K562 (cell line): Measurements from ENCODE around the gene MTMR3. TPM values are rescaled to one million over a fixed set of nuclear protein-coding genes. Genes with fewer than 3 reads are reported as not detected.

Experiments
- ATAC-seq: fragments of 200-7000 bp; cut with Tn5 transposase; 3 replicates; pipeline ENCODE4 v1.9.1; 2020; ENCODE audit warnings: moderate library complexity
- BruUV-seq: library from RNA; stranded (reverse); fragments of 400-500 nt; replicated peaks from 2 replicates; lab custom pipeline; 2021; lab: Mats Ljungman, UMichigan
- CTCF ChIA-PET: fragments of 300-600 bp; formaldehyde crosslinking; extraction: SDS; loops from one replicate; lab custom pipeline; 2021; ENCODE audit warnings: low intra/inter-chr PET ratio; lab: Yijun Ruan, JAX
- POLR2A ChIA-PET: fragments of 300-600, 350-650 bp; sonication (Branson Sonifier 250); formaldehyde crosslinking; extraction: SDS; loops from one replicate; lab custom pipeline; 2021; ENCODE audit warnings: antibody characterized with exemption, inconsistent platforms; lab: Yijun Ruan, JAX
- DNase-seq, 4 experiments: peaks; one replicate each; pipeline versions ENCODE4 v3.0.0 to v3.0.0-alpha.2; 2011 to 2018; ENCODE audit warnings: low spot score in 3 of 4, mixed read lengths in 3 of 4; ENCODE audit errors: extremely low read depth in 1 of 4
- FAIRE-seq: peaks from 2 replicates; lab custom pipeline; 2011; peaks lifted over from hg19 to GRCh38; lab: Jason Lieb, UNC
- H2AFZ ChIP-seq: 2 replicates; pipeline ENCODE4 v1.6.0; 2011; ENCODE audit warnings: low read depth, low read length, control low read depth, inconsistent platforms
- H3K27ac ChIP-seq: fragments of 200-600 bp; 3 replicates; pipeline ENCODE4 v1.8.0; 2011; ENCODE audit warnings: low read depth, mild to moderate bottlenecking, control low read depth, inconsistent platforms, low read length, moderate library complexity, mixed read lengths; ENCODE audit errors: extremely low read depth
- H3K27me3 ChIP-seq, 2 experiments: fragments of 300-600 bp in 1 of 2; 2 replicates in 1 of 2; 3 replicates in 1 of 2; pipeline versions ENCODE4 v1.6.0 to v1.8.0; 2011; ENCODE audit warnings: inconsistent platforms in 2 of 2, low read length in 2 of 2, mild to moderate bottlenecking in 1 of 2, mixed read lengths in 1 of 2, moderate library complexity in 1 of 2; ENCODE audit not compliant: control insufficient read depth in 2 of 2, insufficient read depth in 2 of 2
- H3K36me3 ChIP-seq: fragments of 300-600 bp; 3 replicates; pipeline ENCODE4 v1.8.0; 2011; ENCODE audit warnings: mild to moderate bottlenecking, low read length, inconsistent platforms; ENCODE audit not compliant: control insufficient read depth, insufficient read depth
- H3K4me1 ChIP-seq, 2 experiments: fragments of 200-600 bp in 1 of 2; replicated peaks in 1 of 2; 2 replicates in 1 of 2; 3 replicates in 1 of 2; pipeline versions ENCODE4 v1.5.1 to v1.8.0; 2011; ENCODE audit warnings: inconsistent platforms in 2 of 2, low read length in 2 of 2, mild to moderate bottlenecking in 1 of 2, mixed read lengths in 1 of 2, moderate library complexity in 1 of 2; ENCODE audit not compliant: control insufficient read depth in 2 of 2, insufficient read depth in 2 of 2
- H3K4me2 ChIP-seq: 2 replicates; pipeline ENCODE4 v1.6.1; 2011; ENCODE audit warnings: low read length, control low read depth, inconsistent platforms, mixed read lengths; ENCODE audit not compliant: insufficient read depth
- H3K4me3 ChIP-seq: fragments of 200-600 bp; sonication (generic), shearing (Covaris generic); 2 replicates; pipeline ENCODE4 v1.5.1; 2016; ENCODE audit warnings: control low read depth, inconsistent platforms
- H3K79me2 ChIP-seq: fragments of 200-600 bp; 3 replicates; pipeline ENCODE4 v1.8.0; 2011; ENCODE audit warnings: low read length, inconsistent platforms; ENCODE audit not compliant: control insufficient read depth, insufficient read depth
- H3K9ac ChIP-seq, 2 experiments: 2 replicates each; pipeline versions ENCODE4 v1.6.0 to v1.6.1; 2011; ENCODE audit warnings: low read depth in 2 of 2, low read length in 2 of 2, control low read depth in 1 of 2, inconsistent platforms in 1 of 2, mild to moderate bottlenecking in 1 of 2, mixed read lengths in 1 of 2; ENCODE audit not compliant: insufficient read depth in 1 of 2
- H3K9me1 ChIP-seq: one replicate; pipeline ENCODE4 v1.6.0; 2011; ENCODE audit warnings: inconsistent platforms, mild to moderate bottlenecking, low read length, moderate library complexity; ENCODE audit not compliant: control insufficient read depth, insufficient read depth
- H3K9me3 ChIP-seq: replicated peaks from 2 replicates; pipeline ENCODE4 v1.5.1; 2011; ENCODE audit warnings: low read depth, low read length, inconsistent platforms; ENCODE audit not compliant: control insufficient read depth, insufficient read depth
- H4K20me1 ChIP-seq: replicated peaks from 2 replicates; pipeline ENCODE4 v1.6.1; 2011; ENCODE audit warnings: low read length, inconsistent platforms, mixed read lengths; ENCODE audit not compliant: control insufficient read depth, insufficient read depth
- ESRRB ChIP-seq: fragments of 250-450 bp; sonication (Bioruptor Pico); IDR thresholded peaks from 2 replicates; pipeline ENCODE4 v1.5.0; 2020; ENCODE audit warnings: mild to moderate bottlenecking, moderate library complexity, borderline replicate concordance
- GATAD2B ChIP-seq: fragments of 450-650 bp; IDR thresholded peaks from 2 replicates; pipeline ENCODE4 v1.6.1; 2017; ENCODE audit warnings: mild to moderate bottlenecking, borderline replicate concordance
- NCOA4 ChIP-seq: fragments of 450-650 bp; IDR thresholded peaks from 2 replicates; pipeline ENCODE4 v1.6.1; 2018; ENCODE audit warnings: mild to moderate bottlenecking; ENCODE audit not compliant: partially characterized antibody
- NEUROD1 ChIP-seq: fragments of 150-350 bp; IDR thresholded peaks from 2 replicates; pipeline ENCODE4 v1.6.1; 2014; ENCODE audit warnings: borderline replicate concordance, low read length, low read depth; ENCODE audit not compliant: partially characterized antibody
- SOX6 ChIP-seq: fragments of 450-650 bp; IDR thresholded peaks from 2 replicates; pipeline ENCODE4 v1.6.1; 2014; ENCODE audit warnings: mild to moderate bottlenecking
- WGBS: fragments of 100-300 bp; shearing (Covaris generic); methylation state at CpG from one replicate; pipeline ENCODE4 v1.1.6; 2016; ENCODE audit warnings: low coverage, mixed read lengths; ENCODE audit not compliant: insufficient coverage; ENCODE audit errors: missing lambda C conversion rate; 5-methylcytosine and 5-hydroxymethylcytosine counted together
- in situ Hi-C: fragments of 300-500 bp; cut with MboI; formaldehyde crosslinking; loops from 4 replicates; pipeline ENCODE4 v1.15.0; 2018; ENCODE audit warnings: inconsistent platforms, mixed read lengths
- intact Hi-C: fragments of 100-400 bp; cut with micrococcal nuclease; formaldehyde crosslinking; loops from 2 replicates; pipeline ENCODE4 v1.14.2; 2022
- polyA plus RNA-seq, 8 experiments: library from polyadenylated mRNA; depleted of rRNA in 4 of 8; stranded (reverse) in 5 of 8; unstranded in 3 of 8; fragments of >200 nt; fragmentation: Nextera tagmentation in 2 of 8; fragmentation: Illumina TruSeq in 1 of 8; extraction: Ambion mirVana in 2 of 8; extraction: Trizol in 1 of 8; gene quantifications; 2 replicates each; pipeline versions ENCODE4 v1.2.1 to v1.2.3, GENCODE V29; 2011 to 2014; ENCODE audit warnings: inconsistent platforms in 1 of 8, missing spikeins in 1 of 8
- total RNA-seq, 7 experiments: library from RNA; depleted of rRNA in 6 of 7; stranded (reverse); fragments of >200 nt in 6 of 7; fragmentation: Illumina TruSeq in 2 of 7; extraction: Trizol in 2 of 7; gene quantifications; 2 replicates each; pipeline versions ENCODE4 v1.2.1 to v1.2.3, GENCODE V29; 2011 to 2021; ENCODE audit warnings: low replicate concordance in 1 of 7
- TF ChIP-seq, protein P1 (sequence below): fragments of 250-450 bp; sonication (Bioruptor Pico); IDR thresholded peaks from 2 replicates; pipeline ENCODE4 v1.8.0; 2022; ENCODE audit warnings: moderate library complexity, mild to moderate bottlenecking, inconsistent platforms
- TF ChIP-seq, protein P2 (sequence below): fragments of 450-650 bp; IDR thresholded peaks from one replicate; pipeline ENCODE4 v1.6.1; 2018; ENCODE audit warnings: mild to moderate bottlenecking, moderate library complexity; ENCODE audit not compliant: partially characterized antibody
- TF ChIP-seq, protein P3 (sequence below): IDR thresholded peaks from 2 replicates; pipeline ENCODE4 v1.6.1; 2011; ENCODE audit warnings: borderline replicate concordance, low read depth, mild to moderate bottlenecking, moderate library complexity, low read length; ENCODE audit not compliant: insufficient read depth, poor library complexity, severe bottlenecking
- TF ChIP-seq, protein P4 (sequence below): fragments of 250-450 bp; sonication (Bioruptor Pico); IDR thresholded peaks from 2 replicates; pipeline ENCODE4 v1.8.0; 2021; ENCODE audit warnings: borderline replicate concordance, mild to moderate bottlenecking, moderate library complexity; ENCODE audit not compliant: poor library complexity, severe bottlenecking

Gene MTMR3
- total and polyA plus RNA-seq, 9 of the 15 experiments (the other 6 are each of a cell fraction or from before 2014, with no cell fraction given), result 1.6 to 13.7 (median 7.9) TPM

DNA sequence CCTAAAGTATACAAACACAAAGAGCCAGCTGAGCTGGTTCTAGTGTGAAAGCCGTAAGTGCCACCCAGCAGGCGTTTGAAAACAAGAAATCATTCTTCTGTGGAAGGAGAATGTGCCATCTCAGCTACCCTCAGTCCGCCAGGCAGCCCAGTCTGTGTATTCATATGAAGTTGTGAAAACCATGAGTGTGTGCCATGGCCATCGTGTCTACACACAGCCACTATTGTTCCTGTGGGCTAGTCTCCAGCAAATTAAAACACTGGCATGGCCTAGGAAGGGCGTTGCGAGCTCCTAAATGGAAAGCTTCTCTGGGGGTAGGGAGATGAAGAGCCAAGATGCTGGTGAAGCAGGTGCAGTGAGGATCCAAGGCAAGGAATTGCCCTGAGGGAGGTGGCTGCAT, 145.8 kb downstream of the MTMR3 start:
- no peak for DNase-seq
- H3K9ac ChIP-seq, result no peak overlapping the region
- TF ChIP-seq NEUROD1 (no peak), SOX6 (no peak), NCOA4 (no peak), GATAD2B (no peak), ESRRB (no peak)
- TF ChIP-seq, protein P1, sequence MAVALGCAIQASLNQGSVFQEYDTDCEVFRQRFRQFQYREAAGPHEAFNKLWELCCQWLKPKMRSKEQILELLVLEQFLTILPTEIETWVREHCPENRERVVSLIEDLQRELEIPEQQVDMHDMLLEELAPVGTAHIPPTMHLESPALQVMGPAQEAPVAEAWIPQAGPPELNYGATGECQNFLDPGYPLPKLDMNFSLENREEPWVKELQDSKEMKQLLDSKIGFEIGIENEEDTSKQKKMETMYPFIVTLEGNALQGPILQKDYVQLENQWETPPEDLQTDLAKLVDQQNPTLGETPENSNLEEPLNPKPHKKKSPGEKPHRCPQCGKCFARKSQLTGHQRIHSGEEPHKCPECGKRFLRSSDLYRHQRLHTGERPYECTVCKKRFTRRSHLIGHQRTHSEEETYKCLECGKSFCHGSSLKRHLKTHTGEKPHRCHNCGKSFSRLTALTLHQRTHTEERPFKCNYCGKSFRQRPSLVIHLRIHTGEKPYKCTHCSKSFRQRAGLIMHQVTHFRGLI (CRISPR knock-in tag), result no peak
- TF ChIP-seq, protein P2, sequence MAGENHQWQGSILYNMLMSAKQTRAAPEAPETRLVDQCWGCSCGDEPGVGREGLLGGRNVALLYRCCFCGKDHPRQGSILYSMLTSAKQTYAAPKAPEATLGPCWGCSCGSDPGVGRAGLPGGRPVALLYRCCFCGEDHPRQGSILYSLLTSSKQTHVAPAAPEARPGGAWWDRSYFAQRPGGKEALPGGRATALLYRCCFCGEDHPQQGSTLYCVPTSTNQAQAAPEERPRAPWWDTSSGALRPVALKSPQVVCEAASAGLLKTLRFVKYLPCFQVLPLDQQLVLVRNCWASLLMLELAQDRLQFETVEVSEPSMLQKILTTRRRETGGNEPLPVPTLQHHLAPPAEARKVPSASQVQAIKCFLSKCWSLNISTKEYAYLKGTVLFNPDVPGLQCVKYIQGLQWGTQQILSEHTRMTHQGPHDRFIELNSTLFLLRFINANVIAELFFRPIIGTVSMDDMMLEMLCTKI, result no peak
- TF ChIP-seq, protein P3, sequence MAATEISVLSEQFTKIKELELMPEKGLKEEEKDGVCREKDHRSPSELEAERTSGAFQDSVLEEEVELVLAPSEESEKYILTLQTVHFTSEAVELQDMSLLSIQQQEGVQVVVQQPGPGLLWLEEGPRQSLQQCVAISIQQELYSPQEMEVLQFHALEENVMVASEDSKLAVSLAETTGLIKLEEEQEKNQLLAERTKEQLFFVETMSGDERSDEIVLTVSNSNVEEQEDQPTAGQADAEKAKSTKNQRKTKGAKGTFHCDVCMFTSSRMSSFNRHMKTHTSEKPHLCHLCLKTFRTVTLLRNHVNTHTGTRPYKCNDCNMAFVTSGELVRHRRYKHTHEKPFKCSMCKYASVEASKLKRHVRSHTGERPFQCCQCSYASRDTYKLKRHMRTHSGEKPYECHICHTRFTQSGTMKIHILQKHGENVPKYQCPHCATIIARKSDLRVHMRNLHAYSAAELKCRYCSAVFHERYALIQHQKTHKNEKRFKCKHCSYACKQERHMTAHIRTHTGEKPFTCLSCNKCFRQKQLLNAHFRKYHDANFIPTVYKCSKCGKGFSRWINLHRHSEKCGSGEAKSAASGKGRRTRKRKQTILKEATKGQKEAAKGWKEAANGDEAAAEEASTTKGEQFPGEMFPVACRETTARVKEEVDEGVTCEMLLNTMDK, result no peak
- TF ChIP-seq, protein P4, sequence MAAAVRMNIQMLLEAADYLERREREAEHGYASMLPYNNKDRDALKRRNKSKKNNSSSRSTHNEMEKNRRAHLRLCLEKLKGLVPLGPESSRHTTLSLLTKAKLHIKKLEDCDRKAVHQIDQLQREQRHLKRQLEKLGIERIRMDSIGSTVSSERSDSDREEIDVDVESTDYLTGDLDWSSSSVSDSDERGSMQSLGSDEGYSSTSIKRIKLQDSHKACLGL (CRISPR knock-in tag), result no peak
- TF ChIP-seq, all 486 proteins: peak for 0
- Histone ChIP-seq H3K79me2 (no peaks in the 10 kb centered on the region), H3K27ac (no peak overlapping the region), H2AFZ (no peak overlapping the region), H3K9me1 (no peaks in the 10 kb centered on the region), H4K20me1 (no peaks in the 10 kb centered on the region; the same call in 1 of the 2 replicates), H3K36me3 (peaks cover 21% of the 10 kb centered on the region; the same call in 1 of the 3 replicates), H3K27me3 (no peaks in the 10 kb centered on the region), H3K4me2 (no peak overlapping the region), H3K4me1 (no peaks in the 10 kb centered on the region), H3K4me3 (no peak overlapping the region), H3K9me3 (no peaks in the 10 kb centered on the region)
- intact Hi-C loops (no loop called here), in situ Hi-C loops (no loop called here)
- no TSS peak for BruUV-seq
- ATAC-seq (no peak), FAIRE-seq (no peak)
- WGBS, result 73% methylated on average over 6 of the region's 6 CpGs
- ChIA-PET CTCF (no interaction called here), POLR2A (interaction anchor here (1.2 kb wide), 1 partner anchor 18 kb away, joined by 3 read pairs; no protein-coding TSS in a partner anchor)
